GM23338 (cell line): Measurements from ENCODE around the gene SHISAL1. TPM values are rescaled to one million over a fixed set of nuclear protein-coding genes. Genes with fewer than 3 reads are reported as not detected.

Experiments
- ATAC-seq: fragments of 200-7000 bp; cut with Tn5 transposase; 3 replicates; pipeline ENCODE4 v1.9.1; 2020
- DNase-seq: peaks from one replicate; pipeline ENCODE4 v3.0.0-alpha.2; 2015; ENCODE audit warnings: low spot score
- H2AFZ ChIP-seq: fragments of 200-600 bp; sonication (generic); 2 replicates; pipeline ENCODE4 v1.8.0; 2016; ENCODE audit warnings: antibody characterized with exemption, mild to moderate bottlenecking, moderate library complexity
- H3F3A ChIP-seq: fragments of 200-600 bp; sonication (generic); replicated peaks from 2 replicates; pipeline ENCODE4 v1.8.0; 2017; ENCODE audit warnings: antibody characterized with exemption, mixed run types, low read depth
- H3K27ac ChIP-seq: fragments of 200-600 bp; sonication (generic); 2 replicates; pipeline ENCODE4 v1.6.1; 2016; ENCODE audit warnings: low read depth
- H3K27me3 ChIP-seq: fragments of 200-600 bp; sonication (generic); 2 replicates; pipeline ENCODE4 v1.8.0; 2016; ENCODE audit warnings: mild to moderate bottlenecking, mixed run types, moderate library complexity; ENCODE audit not compliant: insufficient read depth
- H3K36me3 ChIP-seq: fragments of 200-600 bp; sonication (generic); 2 replicates; pipeline ENCODE4 v1.8.0; 2016; ENCODE audit warnings: mild to moderate bottlenecking; ENCODE audit not compliant: insufficient read depth
- H3K4me1 ChIP-seq: fragments of 200-600 bp; sonication (generic); 2 replicates; pipeline ENCODE4 v1.8.0; 2016; ENCODE audit warnings: mild to moderate bottlenecking, moderate library complexity; ENCODE audit not compliant: insufficient read depth
- H3K4me2 ChIP-seq: fragments of 200-600 bp; sonication (generic); 2 replicates; pipeline ENCODE4 v1.7.1; 2017; ENCODE audit warnings: mixed run types
- H3K4me3 ChIP-seq: fragments of 200-600 bp; sonication (generic); 2 replicates; pipeline ENCODE4 v1.6.1; 2016; ENCODE audit warnings: mixed run types
- H3K79me2 ChIP-seq: fragments of 200-600 bp; sonication (generic); replicated peaks from 2 replicates; pipeline ENCODE4 v1.8.0; 2017; ENCODE audit warnings: mild to moderate bottlenecking; ENCODE audit not compliant: insufficient read depth
- H3K9me2 ChIP-seq: fragments of 200-600 bp; sonication (generic); 2 replicates; pipeline ENCODE4 v1.8.0; 2017; ENCODE audit not compliant: insufficient read depth
- H4K20me1 ChIP-seq: fragments of 200-600 bp; sonication (generic); replicated peaks from 2 replicates; pipeline ENCODE4 v1.8.0; 2017; ENCODE audit warnings: mild to moderate bottlenecking; ENCODE audit not compliant: insufficient read depth
- H3K27ac Mint-ChIP-seq: 2 replicates; pipeline ENCODE4 v1.8.0; 2020; ENCODE audit warnings: inconsistent platforms, mild to moderate bottlenecking, moderate library complexity, mixed read lengths
- H3K27me3 Mint-ChIP-seq: 3 replicates; pipeline ENCODE4 v1.8.0; 2022; ENCODE audit warnings: low read depth, mild to moderate bottlenecking, moderate library complexity, mixed read lengths, inconsistent platforms; ENCODE audit not compliant: insufficient read depth, poor library complexity
- H3K36me3 Mint-ChIP-seq: 3 replicates; pipeline ENCODE4 v1.8.0; 2021; ENCODE audit warnings: low read depth, mild to moderate bottlenecking, inconsistent platforms, moderate library complexity, mixed read lengths
- H3K4me1 Mint-ChIP-seq: 3 replicates; pipeline ENCODE4 v1.8.0; 2020; ENCODE audit warnings: mild to moderate bottlenecking, inconsistent platforms, mixed read lengths
- H3K4me3 Mint-ChIP-seq: 3 replicates; pipeline ENCODE4 v1.8.0; 2021; ENCODE audit warnings: moderate library complexity, mild to moderate bottlenecking, inconsistent platforms, mixed read lengths
- H3K9me3 Mint-ChIP-seq: 3 replicates; pipeline ENCODE4 v1.8.0; 2020; ENCODE audit warnings: moderate library complexity, mild to moderate bottlenecking, inconsistent platforms, mixed read lengths
- CREB1 ChIP-seq: fragments of 250-450 bp; sonication (Bioruptor Pico); IDR thresholded peaks from 2 replicates; pipeline ENCODE4 v1.5.0; 2020; ENCODE audit warnings: low read depth, mild to moderate bottlenecking, moderate library complexity
- CTCF ChIP-seq, 2 experiments: fragments of 200-600 bp in 1 of 2; sonication (generic) in 1 of 2; conservative IDR thresholded peaks; 2 replicates each; pipeline versions ENCODE4 v1.5.1 to v1.6.1; 2016 to 2017; ENCODE audit warnings: antibody characterized with exemption in 2 of 2, low read depth in 2 of 2, mild to moderate bottlenecking in 2 of 2, moderate library complexity in 1 of 2
- ETS1 ChIP-seq: IDR thresholded peaks from 2 replicates; pipeline ENCODE4 v1.6.1; 2016; ENCODE audit warnings: antibody characterized with exemption
- EZH2 ChIP-seq: fragments of 200-600 bp; sonication (generic); IDR thresholded peaks from one replicate; pipeline ENCODE4 v1.8.0; 2017; ENCODE audit warnings: antibody characterized with exemption, mild to moderate bottlenecking, low read depth; ENCODE audit not compliant: unreplicated experiment
- EZH2phosphoT487 ChIP-seq: fragments of 200-600 bp; sonication (generic); IDR thresholded peaks from one replicate; pipeline ENCODE4 v1.8.1; 2018; ENCODE audit warnings: antibody characterized with exemption; ENCODE audit not compliant: unreplicated experiment
- JUNB ChIP-seq: IDR thresholded peaks from one replicate; pipeline ENCODE4 v1.6.1; 2016; ENCODE audit warnings: antibody characterized with exemption; ENCODE audit not compliant: unreplicated experiment
- NANOG ChIP-seq: IDR thresholded peaks from 2 replicates; pipeline ENCODE4 v1.6.1; 2016; ENCODE audit warnings: antibody characterized with exemption, borderline replicate concordance
- POLR2AphosphoS5 ChIP-seq: IDR thresholded peaks from 2 replicates; pipeline ENCODE4 v1.6.1; 2016; ENCODE audit warnings: antibody characterized with exemption, low read depth
- REST ChIP-seq: IDR thresholded peaks from one replicate; pipeline ENCODE4 v1.6.1; 2018; ENCODE audit warnings: antibody characterized with exemption; ENCODE audit not compliant: unreplicated experiment
- STAT1 ChIP-seq: IDR thresholded peaks from one replicate; pipeline ENCODE4 v1.6.1; 2016; ENCODE audit warnings: antibody characterized with exemption; ENCODE audit not compliant: unreplicated experiment
- ZNF114 ChIP-seq: fragments of 250-450 bp; sonication (Bioruptor Pico); IDR thresholded peaks from 2 replicates; pipeline ENCODE4 v1.5.0; 2020; ENCODE audit warnings: mild to moderate bottlenecking, moderate library complexity
- ZNF331 ChIP-seq: fragments of 250-450 bp; sonication (Bioruptor Pico); IDR thresholded peaks from 2 replicates; pipeline ENCODE4 v1.5.0; 2020; ENCODE audit warnings: low read depth, mild to moderate bottlenecking, moderate library complexity
- ZNF462 ChIP-seq: fragments of 250-450 bp; sonication (Bioruptor Pico); IDR thresholded peaks from 2 replicates; pipeline ENCODE4 v1.5.0; 2020; ENCODE audit warnings: mild to moderate bottlenecking, moderate library complexity
- polyA plus RNA-seq: library from polyadenylated mRNA; unstranded; fragments of >200 nt; fragmentation: Nextera tagmentation; extraction: Ambion mirVana; gene quantifications from 2 replicates; pipeline ENCODE4 v1.2.1, GENCODE V29; 2016
- total RNA-seq: library from RNA; depleted of rRNA; stranded (reverse); fragments of >200 nt; shearing (Covaris generic); gene quantifications from 2 replicates; pipeline ENCODE4 v1.2.3, GENCODE V29; 2014

SHISAL1 gene
- total and polyA plus RNA-seq, 2 experiments from 2014 or later, result 0.71 to 3.4 TPM

- no peak overlapping the region for H3K4me3 Mint-ChIP-seq
Measured at GRCh38 chr22:44298406-44299091, 14.2 kb downstream of the SHISAL1 start.

More at GRCh38 chr22:44298406-44299091, 14.2 kb downstream of the SHISAL1 start:
- H3K9me2 ChIP-seq, result no peaks in the 10 kb centered on the region
- no peak overlapping the region for H3K27ac Mint-ChIP-seq
- H3K4me1 Mint-ChIP-seq, result peaks cover 9% of the 10 kb centered on the region
- H3K27ac ChIP-seq, result no peak overlapping the region
- ATAC-seq (peak; percentile 64), DNase-seq (no peak)
- H3F3A ChIP-seq, result no peaks in the 10 kb centered on the region
- TF ChIP-seq POLR2AphosphoS5 (no peak), EZH2phosphoT487 (no peak), JUNB (no peak), STAT1 (no peak), ZNF462 (CRISPR knock-in tag) (no peak), REST (no peak), ZNF331 (CRISPR knock-in tag) (no peak), EZH2 (no peak), NANOG (no peak), ETS1 (no peak), CREB1 (CRISPR knock-in tag) (no peak), CTCF (conservative IDR thresholded peaks at IDR 0.05; ENCODE audit: low read depth in 2 of 2) (no peak), ZNF114 (CRISPR knock-in tag) (no peak)
- H2AFZ ChIP-seq, result no peak overlapping the region
- H3K4me2 ChIP-seq, result no peak overlapping the region
- no peaks in the 10 kb centered on the region for H4K20me1 ChIP-seq
- H3K79me2 ChIP-seq, result no peaks in the 10 kb centered on the region
- no peaks in the 10 kb centered on the region for H3K27me3 ChIP-seq
- H3K36me3 ChIP-seq, result peaks cover 4% of the 10 kb centered on the region; the same call in 1 of the 2 replicates
- no peaks in the 10 kb centered on the region for H3K4me1 ChIP-seq
- H3K9me3 Mint-ChIP-seq, result peaks cover 21% of the 10 kb centered on the region
- H3K36me3 Mint-ChIP-seq, result peaks cover 14% of the 10 kb centered on the region; the same call in 2 of the 3 replicates
- H3K27me3 Mint-ChIP-seq, result peaks cover 6% of the 10 kb centered on the region
- no peak overlapping the region for H3K4me3 ChIP-seq
